ENCODE data around the gene TMUB2. TPM values are rescaled to one million over a fixed set of nuclear protein-coding genes. Genes with fewer than 3 reads are reported as not detected.

TMUB2 gene
- total RNA-seq, 1 donor from 2014 or later = 18.2 TPM

DNA sequence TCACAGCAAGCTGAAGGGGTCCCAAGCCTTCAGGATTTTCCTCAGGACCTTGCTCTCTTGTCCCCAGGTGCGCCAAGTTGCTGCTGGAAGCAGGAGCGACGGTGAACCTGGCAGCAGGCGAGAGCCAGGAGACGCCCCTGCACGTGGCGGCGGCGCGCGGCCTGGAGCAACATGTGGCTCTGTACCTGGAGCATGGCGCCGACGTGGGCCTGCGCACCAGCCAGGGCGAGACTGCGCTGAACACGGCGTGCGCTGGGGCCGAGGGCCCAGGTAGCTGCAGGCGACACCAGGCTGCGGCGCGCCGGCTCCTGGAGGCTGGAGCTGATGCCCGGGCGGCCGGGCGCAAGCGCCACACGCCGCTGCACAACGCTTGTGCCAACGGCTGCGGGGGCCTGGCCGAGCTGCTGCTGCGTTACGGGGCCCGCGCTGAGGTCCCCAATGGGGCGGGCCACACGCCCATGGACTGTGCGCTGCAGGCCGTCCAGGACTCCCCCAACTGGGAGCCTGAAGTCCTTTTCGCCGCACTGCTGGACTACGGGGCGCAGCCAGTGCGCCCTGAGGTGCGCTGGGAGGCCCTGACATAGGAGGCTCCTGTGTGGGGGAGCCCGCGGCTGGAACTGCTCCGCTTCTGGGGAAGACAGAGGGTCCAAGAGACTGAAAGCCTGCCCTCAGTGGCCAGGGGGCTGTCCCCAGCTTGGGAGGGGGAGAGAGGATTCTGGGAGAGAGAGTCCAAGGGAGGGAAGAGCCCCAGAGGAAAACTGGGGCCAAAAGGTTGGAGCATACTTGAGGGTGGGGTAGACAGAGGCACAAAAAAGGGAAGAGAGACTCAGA, 9.9 kb upstream of the TMUB2 start:
- peak; percentile 44 for ATAC-seq

DNA sequence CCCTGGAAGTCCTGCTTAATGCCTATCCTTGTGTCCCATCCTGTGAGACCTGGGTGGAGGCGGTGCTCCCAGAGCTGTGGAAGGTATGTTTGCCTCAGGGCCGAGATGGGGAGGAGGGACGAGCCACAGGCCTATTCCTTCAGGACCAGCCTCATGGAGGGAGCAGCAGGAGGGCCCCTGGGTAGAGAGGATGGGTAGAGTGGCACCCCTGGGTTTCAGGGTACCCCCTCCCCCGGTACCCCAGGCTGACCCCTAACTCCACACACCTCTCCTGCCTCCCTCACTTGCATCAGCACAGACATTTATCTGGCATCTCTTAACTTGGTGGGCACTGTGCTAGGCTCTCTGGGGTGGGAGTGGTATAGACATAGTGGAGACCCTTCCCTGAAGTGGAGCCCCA, 9.1 kb upstream of the TMUB2 start:
- ATAC-seq = peak; percentile 31

DNA sequence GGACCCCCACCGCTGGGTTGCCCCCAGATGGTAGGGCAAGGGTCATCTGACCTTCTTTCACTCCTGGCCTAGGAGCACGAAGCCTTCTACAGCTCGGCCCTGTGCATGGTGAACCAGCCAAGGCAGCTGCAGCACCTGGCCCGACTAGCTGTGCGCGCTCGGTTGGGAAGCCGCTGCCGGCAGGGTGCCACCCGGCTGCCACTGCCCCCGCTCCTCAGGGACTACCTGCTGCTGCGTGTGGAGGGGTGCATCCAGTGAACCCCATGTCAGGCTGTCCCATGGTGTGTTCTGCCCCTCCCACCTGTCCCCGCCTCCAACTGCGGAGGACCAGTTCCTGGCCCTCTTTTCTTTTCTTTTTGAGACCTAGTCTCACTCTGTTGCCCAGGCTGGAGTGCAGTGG, 8.6 kb upstream of the TMUB2 start:
- ATAC-seq = peak; percentile 21

DNA sequence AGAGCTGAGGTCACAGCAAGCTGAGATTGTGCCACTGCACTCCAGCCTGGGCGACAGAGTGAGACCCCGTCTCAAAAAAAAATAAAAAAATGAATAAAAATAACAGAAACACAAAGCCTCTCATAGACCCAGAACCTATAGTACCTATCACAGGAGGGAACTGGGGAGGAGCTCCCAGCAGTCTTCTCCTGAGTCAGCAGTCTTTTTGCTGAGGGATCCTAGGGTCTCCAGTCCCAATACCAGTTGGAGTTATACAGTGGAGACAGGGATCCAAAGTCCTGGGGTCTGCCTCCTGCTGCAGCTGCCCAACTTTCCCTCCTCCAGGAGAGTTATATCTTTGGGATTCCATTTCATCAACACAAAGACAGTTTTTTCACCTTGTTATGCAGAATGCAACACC, 3.7 kb upstream of the TMUB2 start:
- ATAC-seq = no peak

DNA sequence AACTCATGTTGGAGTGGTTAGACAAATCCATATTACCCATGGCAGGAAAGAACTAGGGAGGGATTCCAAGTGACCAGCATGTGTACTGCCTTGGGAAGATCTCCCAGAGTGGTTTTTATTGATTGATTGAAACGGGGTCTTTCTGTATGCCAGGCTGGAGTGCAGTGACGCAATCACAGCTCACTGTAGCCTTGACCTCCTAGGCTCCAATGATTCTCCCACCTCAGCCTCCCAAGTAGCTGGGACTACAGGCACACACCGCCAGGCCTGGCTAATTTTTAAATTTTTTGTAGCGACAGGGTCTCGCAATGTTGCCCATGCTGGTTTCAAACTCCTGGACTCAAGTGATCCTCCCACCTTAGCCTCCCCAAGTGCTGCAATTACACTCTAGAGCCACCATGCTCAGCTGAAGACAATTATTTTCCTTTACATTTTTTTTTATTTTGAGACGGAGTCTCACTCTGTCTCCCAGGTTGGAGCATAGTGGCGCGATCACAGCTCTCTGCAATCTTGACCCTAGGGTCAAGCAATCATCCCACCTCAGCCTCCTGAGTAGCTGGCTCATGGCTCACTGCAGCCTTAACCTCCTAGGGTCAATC, 2.5 kb upstream of the TMUB2 start:
- no peak for ATAC-seq

DNA sequence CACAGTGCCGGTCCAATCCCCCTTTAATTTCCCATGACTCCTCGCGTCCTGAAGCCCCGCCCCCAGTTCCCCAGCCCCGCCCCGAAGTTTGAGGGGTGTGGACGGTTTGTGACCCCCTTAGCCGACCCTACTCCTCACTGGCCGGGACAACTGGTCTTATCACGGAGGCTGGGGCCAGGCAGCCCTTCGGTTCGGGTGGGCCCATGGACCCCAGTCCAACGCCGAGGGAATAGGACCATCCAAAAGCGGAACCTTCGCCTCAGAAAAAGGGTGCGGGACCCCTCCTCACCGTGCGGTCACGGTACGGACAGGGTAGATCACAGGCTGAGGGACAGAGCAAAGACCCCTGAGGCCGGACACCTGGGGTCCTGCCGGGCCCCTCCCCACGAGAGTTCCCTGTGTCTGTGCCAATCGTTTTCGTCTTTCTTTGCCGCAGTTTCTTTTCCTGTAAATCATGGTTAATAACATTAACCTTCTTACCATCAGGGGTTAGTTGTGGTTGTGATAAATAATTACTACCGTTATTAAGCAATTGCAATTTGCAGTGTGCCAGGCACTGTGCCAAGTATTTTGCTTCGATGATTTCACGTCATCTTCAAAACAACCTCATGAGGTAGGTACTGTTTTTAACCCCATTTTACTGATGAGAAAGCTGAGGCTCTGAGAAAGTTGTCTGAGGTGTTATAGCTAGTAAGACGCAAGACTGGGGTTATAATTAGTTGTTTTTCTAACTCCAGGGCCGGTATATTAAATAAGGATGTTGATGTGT, 543 bp downstream of the TMUB2 start:
- peak; percentile 55 for ATAC-seq

DNA sequence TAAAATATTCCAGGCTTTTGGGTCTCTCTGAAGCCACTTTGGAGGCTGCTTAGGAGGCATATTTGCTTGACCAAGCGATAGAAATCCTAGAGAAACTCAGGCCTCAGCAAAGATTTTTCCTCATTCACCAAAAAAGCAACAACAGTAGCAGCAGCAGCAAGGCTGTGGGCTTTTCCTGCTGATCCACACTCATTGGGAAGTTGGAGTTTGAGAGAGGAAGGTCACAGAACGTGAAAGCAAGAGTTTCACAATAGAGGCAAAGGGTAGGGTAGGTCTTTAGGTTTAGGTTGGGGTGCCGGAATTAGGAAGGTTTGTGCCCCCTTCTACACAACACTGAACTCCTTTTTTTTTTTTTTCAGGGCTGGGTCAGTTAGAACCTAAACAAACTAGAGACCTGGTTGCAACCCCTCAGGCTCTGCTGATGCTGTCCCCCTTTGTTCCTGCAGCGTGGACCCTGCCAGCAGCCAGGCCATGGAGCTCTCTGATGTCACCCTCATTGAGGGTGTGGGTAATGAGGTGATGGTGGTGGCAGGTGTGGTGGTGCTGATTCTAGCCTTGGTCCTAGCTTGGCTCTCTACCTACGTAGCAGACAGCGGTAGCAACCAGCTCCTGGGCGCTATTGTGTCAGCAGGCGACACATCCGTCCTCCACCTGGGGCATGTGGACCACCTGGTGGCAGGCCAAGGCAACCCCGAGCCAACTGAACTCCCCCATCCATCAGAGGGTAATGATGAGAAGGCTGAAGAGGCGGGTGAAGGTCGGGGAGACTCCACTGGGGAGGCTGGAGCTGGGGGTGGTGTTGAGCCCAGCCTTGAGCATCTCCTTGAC, 2.0 kb downstream of the TMUB2 start:
- ATAC-seq = no peak

DNA sequence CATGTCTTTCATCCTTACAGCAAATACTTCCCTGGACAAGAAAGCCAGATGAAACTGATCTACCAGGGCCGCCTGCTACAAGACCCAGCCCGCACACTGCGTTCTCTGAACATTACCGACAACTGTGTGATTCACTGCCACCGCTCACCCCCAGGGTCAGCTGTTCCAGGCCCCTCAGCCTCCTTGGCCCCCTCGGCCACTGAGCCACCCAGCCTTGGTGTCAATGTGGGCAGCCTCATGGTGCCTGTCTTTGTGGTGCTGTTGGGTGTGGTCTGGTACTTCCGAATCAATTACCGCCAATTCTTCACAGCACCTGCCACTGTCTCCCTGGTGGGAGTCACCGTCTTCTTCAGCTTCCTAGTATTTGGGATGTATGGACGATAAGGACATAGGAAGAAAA, 3.7 kb downstream of the TMUB2 start:
- no peak for ATAC-seq

DNA sequence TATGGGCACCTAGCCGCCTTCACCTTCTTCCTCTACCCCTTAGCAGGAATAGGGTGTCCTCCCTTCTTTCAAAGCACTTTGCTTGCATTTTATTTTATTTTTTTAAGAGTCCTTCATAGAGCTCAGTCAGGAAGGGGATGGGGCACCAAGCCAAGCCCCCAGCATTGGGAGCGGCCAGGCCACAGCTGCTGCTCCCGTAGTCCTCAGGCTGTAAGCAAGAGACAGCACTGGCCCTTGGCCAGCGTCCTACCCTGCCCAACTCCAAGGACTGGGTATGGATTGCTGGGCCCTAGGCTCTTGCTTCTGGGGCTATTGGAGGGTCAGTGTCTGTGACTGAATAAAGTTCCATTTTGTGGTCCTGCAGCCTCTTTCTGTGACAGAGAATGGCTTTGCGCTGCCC, 4.6 kb downstream of the TMUB2 start:
- no peak for ATAC-seq

DNA sequence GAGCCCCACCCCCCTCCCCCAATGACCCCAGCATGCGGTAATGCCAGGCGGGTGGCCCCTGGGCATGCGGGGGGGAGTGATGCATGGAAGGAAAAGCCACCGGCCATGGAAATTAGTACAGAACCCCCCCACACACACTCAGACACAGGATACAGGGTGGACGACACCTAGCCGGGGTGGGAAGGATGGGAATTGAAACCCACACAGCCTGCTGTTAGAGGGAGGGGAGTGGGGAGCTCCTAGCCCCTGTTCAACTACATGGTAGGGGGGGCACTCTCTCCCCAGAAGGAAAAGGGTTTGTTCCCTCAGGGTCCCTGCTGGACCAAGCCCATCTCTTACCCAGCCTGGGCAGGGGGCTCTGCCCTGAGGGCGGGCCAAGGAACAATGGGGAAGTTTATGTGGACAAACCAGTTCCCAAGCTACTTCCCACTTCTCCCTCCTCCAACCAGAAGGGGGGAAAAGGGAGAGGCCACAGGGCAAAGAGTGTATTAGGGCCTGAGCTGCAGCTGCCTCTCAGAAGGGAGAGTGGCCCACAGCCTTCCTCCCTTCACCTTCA, 5.2 kb downstream of the TMUB2 start:
- peak; percentile 39 for ATAC-seq

DNA sequence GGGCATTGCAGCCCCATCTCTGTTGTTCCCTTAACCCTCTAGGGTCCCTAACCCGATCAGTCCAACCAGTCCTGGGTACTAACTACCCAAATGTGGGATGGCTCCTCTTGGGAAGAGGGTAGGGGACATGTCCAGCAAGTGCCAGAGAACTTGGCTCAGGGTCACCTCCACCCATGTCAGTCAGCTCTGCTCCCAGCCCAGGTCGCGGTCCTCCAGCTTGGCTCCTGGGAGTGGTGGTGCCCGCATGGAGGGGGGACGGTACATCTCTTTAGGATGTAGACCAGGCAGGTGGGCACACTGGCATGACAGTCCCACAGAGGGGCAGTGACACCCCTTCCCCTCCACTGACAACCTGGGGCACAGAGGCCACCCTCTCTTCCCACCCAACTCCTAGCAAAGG, 6.0 kb downstream of the TMUB2 start:
- peak; percentile 1 for ATAC-seq

DNA sequence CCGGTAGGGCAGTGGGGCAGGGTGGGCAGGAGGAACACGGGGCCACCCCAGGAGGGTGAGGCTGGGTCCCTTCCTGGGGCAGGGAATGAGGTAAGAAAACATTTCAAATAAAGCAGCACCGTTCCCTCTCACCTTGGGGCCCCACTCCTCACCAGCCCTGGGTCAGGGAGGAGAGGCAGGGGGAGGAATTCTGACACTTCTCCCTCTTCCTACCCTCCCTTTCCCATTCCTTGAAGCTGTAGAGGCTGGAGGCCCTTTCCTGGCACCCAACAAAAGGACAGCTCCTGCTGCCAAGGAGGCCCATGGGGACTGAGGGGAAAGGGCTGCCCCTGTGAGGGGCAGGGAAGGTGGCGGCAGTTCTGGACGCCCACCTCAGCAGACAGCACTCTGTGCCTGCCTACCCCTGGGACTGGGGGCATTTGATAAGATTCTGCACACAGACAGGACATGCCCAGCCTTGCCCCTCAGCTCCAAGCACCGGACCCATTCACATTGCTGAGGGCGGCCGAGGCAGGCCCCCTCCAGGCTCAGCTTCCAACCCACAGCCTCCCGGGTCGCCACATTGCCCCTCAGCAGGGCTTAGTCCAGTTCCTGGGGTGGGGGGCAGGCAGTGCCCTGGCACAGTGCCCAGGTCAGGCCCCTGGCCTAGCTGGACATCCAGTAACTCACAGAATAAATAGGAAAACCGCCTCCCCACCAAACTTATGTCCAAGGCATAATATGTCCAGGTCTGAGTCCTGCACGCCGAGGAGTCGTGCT, 6.7 kb downstream of the TMUB2 start:
- no peak for ATAC-seq

DNA sequence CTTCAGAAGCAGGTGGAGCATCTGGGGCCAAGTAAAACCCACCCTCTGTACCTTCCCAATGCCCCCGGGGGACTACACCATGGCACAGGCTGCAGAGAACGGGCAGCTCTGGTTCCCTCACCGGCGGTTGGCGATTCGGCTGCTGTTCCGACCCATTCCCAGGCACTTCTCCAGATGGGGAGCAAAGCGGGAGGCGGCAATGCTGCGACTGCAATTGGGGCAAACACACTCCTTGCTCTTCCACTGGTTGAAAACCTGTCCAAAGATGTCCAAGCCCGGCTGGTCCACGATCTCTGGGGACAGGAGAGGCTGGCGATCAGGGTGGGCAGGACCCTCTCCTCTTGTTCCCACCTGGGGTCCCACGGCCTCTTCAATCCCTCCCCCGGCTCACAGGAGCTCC, 10.3 kb downstream of the TMUB2 start:
- ATAC-seq = no peak

DNA sequence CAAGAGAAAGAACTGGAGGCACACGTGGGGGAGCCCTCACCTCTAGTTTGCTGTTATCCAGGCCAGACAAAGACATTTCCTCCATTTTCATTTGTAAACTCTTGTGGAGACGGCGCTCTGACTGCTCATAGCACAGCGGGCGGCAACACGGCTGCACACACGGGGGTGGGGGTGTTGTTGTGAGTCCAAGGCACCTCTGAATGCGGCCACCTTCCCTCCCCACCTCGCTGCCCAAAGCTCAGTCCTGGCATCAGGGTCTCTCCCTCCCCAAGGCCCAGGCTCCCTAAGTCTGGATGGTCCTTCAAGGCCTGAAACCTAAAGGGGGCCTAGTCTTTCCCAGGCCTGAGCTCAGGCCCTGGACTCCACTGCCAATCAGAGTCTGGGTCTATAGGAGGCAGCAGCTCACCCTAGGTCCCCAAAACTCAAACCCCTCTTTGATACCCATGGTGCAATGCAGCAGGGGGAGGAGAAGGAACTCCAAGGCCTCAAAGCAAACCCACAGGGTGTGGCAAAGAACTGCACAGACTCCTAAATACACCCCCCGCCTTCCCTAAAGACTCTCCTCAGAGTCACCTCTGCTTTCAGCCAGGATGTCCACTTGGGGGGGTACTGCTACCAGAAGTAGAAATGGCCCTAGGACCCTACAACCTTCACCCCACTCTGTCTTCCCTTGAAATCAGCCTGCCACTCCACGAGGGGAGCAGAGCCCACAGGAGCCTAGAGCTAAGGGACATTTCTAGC, 11.4 kb downstream of the TMUB2 start:
- ATAC-seq = peak; percentile 22

DNA sequence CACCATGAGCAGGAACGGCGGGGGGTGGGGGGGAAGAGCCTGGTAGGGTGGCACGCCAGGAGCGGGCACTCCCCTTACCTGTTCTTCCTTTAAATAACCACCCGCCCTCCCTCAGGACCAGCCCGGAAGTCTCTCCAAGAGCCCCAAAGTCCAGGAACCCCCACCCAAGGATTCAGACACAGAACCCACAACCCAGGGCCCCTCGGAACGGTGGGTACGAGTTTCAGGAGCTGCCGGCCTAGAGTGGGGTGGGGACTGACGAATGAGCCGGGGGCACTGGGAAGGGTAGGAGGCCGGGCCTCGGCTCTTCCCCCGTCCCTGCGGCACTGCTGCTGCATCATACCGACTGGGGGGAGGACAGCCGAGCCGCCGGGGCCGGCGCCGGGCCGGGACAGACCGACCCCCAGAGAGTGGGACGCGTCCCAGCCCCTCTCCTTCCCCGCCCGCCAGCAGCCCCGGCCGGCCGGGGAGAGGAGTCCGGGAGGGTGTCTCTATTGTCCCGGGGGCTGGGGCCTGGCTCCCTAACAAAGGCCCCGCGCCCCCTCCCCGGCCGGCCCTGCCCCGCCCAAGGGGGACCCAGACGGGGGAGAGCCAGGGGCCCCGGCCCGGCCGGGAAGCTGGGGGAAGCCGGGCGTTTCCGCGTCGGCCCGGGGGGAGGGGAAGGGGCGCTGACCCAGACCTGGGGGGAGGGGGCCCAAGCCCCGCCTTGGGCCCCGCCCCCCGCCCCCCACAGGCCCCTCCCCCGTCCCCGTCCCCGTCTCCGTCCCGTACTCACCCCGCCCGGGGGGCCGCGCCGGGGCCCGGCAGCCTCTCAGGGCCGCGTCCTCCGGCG, 12.2 kb downstream of the TMUB2 start:
- ATAC-seq = peak; percentile 41

DNA sequence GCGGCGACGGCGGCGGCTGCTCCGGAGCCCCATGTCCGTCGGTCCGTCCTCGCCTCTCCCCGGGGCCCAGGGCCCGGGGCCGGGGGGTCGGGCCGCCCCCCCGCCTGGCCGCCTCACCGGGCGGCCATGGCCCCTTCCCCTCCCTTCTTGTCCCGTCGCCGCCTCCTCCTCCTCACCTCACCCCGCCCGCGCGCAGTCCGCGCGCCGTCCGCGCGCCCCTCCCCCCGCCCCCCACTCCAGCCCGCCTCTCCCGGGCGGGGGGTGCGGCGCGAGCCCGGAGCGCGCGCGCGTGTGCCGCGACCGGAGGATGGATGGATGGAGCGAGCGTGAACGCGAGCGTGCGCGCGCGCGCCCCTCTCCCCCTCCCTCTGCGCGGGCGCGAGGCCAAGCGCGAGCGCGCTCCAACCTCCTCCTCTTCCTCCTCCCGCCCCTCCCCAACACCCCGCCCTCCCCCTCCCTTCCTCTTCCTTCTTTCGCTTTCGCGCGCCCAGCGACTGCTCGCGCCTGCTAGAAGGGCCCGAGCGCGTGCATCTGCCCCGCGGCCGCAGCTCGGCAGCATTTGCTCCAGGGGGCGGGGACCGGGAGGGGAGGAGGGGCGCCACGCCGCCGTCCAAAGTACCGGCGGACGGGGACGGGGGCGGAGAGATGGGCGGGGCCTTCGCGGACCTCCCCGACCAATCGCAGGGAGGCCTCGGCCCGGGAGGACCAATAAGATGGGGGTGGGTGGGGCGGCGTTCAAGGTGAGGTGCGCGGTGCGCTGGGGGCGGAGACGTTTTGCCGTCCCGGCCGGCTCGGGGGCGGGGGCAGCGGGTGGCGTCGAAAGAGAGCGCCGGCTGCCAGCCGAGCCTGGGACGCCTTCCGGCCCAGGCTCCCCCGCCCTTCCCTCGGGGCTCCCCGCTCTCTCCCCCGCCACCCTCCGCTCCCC, 13.0 kb downstream of the TMUB2 start, which contains the start of gene ATXN7L3:
Gene ATXN7L3 (minus strand): TSS at position 332 of the 925 bp plus-strand sequence. CDS start 1,814 bp downstream, outside the sequence.
- peak; percentile 90 for ATAC-seq

DNA sequence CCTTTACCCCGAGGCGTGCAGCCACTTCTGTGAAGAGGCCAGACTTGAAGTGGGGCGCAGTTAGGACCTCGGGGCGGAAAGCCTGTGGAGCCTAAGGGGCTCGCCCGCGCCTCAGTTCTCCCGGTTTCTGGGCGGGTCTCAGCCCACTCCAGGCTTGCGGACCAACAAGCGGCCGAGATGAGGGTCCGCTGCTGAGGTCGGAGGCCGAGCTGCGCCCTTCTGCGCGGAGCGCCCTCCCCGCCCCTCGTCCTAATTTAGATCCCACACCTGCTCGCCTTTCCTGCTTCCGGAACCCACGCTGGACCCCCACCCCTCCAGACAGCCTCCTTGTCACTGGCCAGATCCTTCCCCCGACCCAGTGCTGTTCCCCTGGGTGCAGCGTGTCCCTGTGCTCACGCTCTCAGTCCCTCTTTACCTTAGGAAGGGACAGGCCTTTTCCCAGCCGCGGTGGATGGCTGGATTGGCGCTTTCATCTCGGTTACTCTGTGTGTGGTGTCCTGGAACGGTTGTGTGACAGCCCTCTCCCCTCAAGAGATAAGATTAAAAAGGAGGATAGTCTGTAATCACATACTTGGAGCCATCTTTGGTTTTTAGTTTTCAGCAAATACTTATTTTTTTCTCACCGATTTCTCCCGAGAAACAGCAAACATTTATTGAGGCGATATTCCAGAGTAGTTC, 13.8 kb downstream of the TMUB2 start:
- ATAC-seq = peak; percentile 0

DNA sequence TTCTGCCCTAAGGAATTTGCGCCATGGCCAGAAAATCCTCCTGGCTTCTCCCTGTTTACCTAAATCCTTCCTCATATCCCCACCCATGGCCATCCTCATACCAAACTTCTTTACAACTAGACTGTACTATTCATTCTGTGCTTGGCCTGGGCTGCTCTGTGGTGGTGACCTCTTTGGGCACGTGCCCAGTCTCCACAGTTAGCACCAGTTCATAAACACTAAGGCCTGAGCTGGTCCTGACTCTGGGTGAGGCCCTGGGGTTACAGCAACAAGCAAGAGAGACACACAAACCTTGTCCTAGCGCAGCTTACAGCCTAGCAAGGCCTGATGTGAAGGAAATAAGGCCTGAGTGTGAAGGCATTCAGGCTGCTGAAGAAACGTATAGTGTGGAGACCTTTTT, 16.0 kb downstream of the TMUB2 start:
- ATAC-seq = no peak

Measured in esophagus mucosa (tissue), 1 donor.